Occipital lobe (tissue), 2 donors: ENCODE measurements around the gene ZCWPW1. TPM values are rescaled to one million over a fixed set of nuclear protein-coding genes. Genes with fewer than 3 reads are reported as not detected.

Experiments
- DNase-seq: peaks from one replicate; lab custom pipeline; 2025; lab: John Stamatoyannopoulos, UW
- total RNA-seq: library from RNA; depleted of rRNA; stranded (reverse); fragments of >200 nt; gene quantifications from one replicate; pipeline ENCODE4 v1.2.3, GENCODE V29; 2014

Gene ZCWPW1
- total RNA-seq, 1 donor from 2014 or later, result 4.2 TPM

DNA sequence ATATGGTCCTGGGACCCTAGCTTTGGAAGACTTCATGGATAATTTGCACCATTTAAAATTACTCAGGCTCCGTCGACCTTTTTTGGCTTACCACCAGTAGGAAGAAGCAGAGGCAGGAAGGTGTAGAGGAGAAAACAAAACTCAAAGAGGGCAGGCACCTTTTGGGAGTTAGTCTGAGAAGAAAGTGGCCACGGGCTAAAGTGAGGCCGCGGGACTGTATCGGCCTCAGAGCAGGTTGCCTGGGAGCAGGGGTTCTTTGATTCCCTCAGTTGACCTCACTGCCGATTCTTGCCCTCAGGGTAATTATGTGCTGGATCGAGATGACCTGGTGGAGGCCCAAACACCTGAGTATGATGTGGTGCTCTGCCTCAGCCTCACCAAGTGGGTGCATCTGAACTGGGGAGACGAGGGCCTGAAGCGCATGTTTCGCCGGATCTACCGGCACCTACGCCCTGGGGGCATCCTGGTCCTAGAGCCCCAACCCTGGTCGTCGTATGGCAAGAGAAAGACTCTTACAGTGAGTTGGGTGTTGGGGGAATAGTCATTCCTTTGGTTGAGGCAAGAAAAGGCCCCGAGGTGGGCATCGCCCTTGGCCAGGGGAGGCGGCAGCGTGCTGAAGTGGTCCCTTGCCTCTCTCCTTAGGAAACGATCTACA, 4.2 kb upstream of the ZCWPW1 start:
- DNase-seq, result no peak

DNA sequence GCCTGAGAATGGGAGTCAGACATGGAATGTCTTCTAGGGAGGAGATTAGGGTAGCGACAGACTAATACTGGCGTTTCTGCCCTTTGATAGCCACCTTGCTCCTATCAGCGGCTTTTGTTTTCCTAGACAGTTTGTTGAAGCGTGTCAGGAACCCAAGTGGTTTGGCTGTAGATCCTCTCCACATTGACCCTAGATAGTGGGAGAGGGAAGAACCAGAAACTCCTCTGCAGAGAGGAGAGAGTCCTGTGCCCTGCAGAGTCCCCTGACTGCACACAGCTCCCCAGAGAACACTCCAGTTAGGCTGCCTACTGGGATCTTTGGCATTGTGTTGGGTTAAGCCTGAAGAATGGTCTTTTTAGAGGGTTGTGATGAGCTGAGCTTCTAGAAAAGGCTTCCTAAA, 3.5 kb upstream of the ZCWPW1 start:
- no peak for DNase-seq

DNA sequence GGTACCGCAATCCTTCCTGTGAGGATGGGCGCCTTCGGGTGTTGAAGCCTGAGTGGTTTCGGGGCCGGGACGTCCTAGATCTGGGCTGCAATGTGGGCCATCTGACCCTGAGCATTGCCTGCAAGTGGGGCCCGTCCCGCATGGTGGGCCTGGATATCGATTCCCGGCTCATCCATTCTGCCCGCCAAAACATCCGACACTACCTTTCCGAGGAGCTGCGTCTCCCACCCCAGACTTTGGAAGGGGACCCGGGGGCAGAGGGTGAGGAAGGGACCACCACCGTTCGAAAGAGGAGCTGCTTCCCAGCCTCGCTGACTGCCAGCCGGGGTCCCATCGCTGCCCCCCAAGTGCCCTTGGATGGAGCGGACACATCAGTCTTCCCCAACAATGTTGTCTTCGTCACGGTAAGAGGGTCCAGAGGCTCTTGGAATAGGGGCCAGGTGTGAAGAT, 2.8 kb upstream of the ZCWPW1 start:
- no peak for DNase-seq

DNA sequence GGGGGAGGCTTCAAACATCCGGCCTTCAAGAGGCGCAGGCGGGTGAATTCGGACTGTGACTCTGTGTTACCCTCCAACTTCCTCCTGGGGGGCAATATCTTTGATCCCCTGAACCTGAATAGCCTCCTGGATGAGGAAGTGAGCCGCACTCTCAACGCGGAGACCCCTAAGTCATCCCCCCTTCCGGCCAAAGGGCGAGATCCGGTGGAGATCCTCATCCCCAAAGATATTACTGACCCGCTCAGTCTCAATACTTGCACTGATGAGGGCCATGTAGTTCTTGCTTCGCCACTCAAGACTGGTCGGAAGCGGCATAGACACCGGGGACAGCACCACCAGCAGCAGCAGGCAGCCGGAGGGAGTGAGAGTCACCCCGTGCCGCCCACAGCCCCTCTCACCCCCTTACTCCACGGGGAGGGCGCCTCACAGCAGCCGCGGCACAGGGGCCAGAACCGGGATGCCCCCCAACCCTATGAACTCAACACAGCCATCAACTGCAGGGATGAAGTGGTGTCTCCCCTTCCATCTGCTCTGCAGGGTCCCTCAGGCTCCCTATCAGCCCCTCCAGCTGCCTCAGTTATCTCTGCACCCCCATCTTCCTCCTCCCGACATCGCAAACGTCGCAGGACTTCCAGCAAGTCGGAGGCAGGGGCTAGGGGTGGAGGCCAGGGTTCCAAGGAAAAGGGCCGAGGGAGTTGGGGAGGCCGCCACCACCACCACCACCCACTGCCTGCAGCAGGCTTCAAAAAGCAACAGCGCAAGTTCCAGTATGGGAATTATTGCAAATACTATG, 2.2 kb upstream of the ZCWPW1 start:
- DNase-seq, result no peak

DNA sequence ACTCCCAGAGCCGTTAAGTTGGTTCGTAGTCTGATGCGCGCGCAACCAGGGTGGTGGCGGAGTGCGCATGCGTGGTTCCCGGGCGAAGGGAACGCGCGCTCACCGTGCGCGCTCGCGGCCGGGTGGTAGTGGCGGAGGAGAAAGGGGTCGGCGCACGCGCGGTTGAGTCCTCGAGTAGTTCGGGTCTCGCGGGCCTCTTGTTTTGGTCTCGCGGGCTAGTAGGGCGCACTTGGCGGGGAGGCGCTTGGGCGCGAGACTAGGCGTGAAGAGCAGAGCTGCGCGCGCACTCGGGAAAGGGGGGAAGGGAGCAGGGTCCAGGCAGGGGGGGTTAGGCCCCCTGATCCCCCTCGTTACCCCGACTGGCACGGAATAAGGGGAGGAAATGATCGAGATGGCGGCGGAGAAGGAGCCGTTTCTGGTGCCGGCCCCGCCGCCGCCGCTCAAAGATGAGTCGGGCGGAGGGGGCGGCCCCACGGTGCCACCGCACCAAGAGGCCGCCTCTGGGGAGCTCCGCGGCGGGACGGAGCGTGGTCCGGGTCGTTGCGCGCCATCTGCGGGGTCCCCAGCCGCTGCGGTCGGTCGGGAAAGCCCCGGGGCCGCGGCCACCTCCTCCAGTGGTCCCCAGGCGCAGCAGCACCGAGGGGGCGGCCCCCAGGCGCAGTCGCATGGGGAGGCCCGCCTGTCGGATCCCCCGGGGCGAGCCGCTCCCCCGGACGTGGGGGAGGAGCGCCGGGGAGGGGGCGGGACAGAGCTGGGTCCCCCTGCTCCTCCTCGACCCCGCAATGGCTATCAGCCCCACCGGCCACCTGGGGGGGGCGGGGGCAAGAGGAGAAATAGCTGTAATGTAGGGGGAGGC, 1.4 kb upstream of the ZCWPW1 start, which contains the start of gene MEPCE:
Gene MEPCE (plus strand): TSS at position 195 of the 856 bp plus-strand sequence. CDS start 188 bp downstream, at position 383.
- peak; percentile 85 for DNase-seq

DNA sequence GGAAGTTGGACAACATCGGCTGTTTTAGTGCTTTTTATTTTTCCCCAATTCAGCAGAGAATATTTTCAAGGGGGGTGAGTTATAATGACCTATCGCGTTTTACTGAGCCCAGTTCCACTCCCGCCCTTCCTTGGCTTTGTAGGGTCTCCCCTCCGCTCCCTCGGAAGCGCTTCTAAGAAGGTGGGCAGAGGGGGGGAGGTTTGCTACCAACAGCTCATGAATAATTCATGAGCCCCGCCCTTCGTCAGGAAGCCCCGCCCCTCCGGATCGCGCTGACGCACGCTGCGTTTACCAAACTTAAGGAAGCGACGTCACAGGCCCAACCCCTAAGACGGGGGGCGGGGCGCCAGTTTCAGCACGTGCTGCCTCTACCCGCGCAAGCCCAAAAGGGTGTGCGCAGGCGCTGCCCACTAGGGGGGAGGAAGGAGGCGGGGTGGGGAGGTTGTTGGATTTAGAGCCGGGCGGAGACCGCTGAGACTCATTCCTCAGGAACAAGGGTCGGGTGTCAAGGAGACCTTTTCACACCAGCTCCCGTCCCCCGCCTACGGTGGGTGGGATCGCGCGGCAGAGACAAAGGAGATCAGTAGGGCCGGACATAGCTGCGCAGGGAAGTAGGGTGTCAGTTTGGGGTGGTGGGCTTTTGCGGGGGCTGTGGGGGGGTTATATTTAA, 599 bp upstream of the ZCWPW1 start:
- DNase-seq, result peak; percentile 96

DNA sequence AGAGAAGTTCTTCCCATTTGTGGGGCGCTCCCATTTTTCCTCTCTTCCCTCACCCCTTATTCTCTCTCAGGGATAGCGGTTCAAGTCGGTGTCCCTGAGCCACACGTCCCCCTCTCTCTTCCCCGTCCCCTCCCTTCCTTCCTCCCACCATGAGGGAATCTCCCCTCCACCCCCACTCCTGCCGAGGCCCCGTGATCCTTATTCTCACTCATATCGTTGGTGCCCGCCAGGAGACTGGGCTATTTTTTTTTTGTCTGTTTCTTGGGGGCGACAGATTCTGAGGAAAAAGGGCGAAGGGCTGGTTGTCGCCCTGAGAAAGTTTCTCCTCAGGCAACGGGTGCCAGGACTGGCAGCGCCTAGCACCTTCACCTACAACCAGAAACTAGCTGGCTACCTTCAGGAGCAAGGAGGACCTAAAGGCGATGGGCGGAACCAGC, 723 bp downstream of the ZCWPW1 start:
- no peak for DNase-seq

DNA sequence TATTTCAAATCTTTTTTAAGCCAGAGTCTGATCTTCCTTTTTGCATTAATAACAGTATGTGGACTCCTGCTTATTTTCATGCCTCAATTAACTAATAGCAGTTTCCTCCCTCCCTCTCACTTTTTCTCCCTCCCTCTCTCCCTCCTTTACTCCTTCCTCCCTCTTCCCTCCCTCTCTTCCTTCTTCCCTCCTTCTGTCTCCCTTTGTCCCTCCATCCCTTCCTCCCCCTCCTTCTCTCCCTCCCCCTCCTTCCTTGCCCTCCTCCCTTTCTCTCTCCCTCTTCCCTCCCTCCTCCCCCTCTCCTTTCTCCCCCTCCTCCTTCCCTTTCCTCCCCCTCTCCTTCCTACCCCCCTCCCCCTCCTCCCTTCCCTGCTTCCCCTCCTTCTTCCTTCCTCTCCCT, 2.0 kb downstream of the ZCWPW1 start:
- DNase-seq, result no peak

DNA sequence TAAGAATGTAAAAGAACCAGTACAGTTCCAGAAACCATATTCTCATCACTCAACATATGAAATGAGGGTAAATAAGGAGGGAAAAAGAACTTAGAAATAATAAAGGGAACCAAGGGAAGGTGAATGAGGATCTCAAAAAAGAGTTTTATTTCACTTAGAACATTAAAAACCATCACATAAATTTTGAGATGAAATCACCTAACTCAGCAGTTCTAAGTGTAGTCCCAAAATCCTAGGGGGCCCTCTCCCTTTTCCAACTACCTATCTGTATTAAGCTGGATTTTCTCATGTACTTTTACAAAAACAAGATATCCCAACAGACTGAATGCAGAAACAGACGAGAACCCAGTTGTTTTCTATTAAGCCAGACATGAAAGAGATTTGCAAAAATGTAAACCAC, 3.2 kb downstream of the ZCWPW1 start:
- DNase-seq, result no peak

DNA sequence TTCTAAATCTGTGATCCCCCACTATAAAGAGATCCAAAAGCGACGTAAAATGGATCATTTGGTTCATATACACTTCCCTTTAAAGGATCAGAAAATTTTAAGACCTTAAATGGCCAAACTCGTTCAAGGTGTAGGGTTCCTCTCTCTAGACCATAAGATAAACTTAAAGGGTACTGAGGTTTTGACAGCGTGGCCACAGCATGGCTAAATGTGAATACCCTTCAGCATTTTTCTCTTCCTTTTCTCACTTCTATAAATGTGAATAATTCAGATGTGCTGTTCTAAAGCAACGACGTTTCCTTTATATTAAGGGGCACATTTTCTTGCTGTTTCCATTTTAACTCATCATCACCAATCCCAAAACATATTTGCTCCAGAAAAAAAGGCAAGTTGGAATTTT, 5.2 kb downstream of the ZCWPW1 start:
- no peak for DNase-seq

DNA sequence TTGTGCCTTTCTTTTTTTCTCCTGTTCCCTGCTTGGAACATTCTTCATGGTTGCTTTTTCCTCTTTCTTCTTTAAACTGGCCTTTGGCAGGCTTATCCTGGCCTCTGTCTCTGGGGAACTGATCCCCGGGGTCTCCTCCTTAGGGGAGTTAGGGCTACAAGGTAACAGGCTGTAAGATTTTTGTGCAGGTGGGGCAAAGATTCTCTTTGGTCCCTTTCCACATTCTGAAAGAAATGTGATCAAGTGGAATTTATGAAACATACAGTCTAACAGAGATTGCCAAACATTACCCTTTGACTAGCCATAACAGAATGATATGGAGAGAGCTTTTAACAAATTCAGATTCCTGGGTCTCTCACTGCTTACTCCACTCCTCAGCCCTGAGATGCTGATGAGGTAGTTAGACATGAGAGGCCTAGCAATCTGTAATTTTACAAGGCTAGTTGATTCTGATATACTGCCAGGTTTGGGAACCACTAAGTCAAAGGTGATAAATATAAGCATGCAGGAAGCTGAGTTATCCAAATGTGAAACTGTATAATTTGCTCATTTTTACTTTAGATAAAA, 8.8 kb downstream of the ZCWPW1 start:
- no peak for DNase-seq

DNA sequence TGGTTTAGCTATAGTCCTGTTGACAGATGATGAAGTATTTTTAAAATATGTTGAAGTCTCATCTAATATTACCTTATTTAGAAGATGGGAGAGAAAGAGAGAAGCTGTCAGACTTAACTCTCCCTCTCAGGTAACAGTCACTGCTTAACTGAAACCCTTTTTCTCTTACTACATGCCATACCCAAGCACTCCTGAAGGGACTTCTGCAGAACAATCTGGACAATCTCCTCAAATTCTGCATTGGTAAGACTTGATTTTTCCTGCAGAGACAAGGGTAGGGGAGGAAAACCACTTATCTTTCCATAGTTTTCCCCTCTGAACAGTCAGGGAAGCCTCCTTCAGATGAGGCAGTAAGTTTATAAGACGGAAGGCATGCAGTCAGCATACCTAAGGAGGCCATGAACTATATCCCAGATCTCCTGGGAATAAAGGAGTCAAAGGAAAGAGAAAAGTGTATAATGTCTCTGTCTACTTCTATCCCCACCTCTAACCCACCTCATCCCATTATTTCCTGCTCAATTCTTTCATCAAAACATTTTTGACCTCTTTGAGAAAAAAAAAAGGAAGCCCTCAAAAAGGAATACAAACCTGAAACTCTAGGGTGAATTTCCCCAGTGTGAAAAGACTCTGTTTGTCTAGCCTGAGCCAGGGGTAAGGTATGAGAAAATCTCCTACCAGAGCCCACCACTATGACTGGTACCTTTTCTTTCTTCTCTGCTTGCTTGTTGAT, 9.4 kb downstream of the ZCWPW1 start:
- no peak for DNase-seq

DNA sequence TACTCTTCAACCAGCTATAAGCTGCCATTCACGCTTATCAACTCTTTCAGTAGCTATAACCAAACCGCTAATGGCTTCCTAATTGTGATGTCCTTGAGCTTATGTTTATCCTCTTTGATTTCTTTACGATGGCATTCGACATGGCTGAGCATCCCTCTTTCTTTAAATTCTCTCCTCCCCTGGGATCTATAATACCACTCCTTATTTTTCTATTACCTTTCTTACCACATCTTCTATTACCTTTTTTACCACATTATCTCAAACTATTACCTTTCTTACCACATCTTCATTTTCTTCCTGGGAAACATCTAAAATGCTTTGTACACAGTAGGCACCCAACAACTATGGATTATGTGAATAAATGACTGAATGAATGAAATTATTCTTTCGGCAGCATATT, 13.1 kb downstream of the ZCWPW1 start:
- DNase-seq, result no peak

DNA sequence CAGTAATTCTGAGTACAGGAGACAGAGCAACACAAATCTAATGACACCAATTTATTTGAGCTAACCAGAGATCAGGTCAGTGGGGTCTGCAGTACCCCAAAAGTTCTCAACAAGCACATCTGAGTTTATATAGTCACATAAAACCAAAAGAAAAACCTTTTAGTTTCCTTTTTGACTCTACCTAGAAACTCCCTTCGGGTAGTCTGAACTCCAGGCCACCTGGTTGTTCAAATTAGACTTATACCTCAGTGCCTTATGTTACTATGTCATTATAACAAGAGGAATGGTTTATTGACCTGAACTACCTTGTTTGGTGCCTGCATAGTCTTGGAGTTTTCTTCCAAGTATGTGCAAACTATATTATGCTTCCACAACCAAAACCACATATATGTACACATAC, 14.6 kb downstream of the ZCWPW1 start:
- no peak for DNase-seq

DNA sequence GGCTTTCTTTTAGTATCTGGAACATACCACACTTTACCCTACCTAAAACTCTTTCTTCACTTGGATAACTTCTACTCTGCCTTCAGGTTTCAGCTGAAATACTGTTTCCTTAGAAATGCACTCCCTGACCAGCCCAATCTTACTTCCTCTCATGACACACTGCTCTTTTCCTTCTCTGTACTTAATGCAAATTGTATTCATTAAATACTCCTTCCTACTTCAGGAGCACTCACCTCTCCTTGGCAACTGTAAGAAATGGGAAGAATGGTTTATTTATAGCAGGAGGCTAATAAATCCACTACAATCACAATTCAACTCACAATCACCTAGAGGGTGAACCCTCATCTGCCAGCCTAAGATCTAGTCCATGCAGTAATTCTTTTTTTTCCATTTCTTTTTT, 15.2 kb downstream of the ZCWPW1 start:
- no peak for DNase-seq

DNA sequence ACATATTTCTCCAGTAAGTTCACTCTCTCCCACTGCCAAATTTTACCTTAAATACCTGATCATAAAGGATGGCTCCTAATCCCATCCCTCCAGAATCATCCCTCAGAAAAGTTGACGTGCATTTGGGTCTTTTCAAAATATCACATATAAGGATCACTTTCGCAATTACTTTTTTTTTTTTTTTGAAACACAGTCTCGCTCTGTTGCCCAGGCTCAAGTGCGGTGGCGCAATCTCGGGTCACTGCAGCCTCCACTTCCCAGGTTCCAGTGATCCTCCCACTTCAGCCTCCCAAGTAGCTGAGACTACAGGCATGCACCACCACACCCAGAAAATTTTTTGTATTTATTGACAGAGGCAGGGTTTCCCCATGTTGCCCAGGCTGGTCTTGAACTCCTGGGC, 17.4 kb downstream of the ZCWPW1 start:
- no peak for DNase-seq

DNA sequence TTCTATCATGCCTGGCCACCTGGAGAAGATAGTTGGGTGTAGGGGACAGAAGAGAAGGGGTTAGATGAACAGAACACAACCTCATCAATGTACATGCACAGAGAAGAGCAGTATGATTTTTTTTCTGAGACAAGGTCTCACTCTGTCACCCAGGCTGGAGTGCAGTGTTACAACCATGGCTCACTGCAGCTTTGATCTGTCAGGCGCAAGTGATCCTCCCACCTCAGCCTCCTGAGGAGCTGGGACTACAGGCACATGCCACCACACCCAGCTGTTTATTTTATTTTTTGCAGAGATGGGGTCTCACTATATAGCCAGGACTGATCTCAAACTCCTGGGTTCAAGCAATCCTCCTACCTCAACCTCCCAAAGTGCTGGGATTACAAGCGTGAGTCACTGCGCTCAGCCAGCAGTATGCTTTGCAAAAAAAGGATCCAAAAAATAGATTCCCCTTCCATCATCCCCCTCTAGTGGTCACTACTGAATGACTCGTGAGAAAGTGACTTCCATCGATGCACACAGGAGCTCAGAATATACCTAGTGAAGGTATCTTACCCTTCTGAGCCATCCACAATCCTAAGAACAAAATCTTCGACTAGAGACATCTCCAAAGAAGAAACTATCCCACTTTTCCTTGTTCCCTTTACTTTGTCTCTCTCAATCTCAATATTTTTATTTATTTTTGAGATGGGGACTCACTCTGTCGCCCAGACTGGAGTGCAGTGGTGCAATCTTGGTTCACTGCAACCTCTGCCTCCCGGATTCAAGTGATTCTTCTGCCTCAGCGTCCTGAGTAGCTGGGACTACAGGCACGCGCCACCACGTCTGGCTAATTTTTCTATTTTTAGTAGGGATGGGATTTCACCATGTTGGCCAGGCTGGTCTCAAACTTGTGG, 21.0 kb downstream of the ZCWPW1 start:
- no peak for DNase-seq

DNA sequence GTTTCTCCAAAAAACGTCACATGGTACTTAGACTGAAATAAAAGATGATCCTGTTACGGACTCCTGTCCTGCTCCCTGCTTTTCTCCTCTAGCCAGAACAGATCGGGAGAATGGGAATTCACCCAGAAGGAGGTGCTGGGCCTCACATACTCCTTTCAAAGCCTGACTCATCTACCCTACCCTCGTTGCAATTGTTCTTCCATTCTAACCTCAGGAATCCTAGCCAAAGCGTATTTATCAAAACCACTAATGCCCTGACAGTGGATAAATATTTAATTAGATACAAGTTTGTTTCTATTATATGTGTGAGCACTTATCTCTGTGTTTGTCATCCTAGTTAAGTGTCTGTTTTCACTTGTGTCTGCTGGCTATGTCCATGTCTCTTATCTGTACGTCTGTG, 21.7 kb downstream of the ZCWPW1 start:
- DNase-seq, result no peak

DNA sequence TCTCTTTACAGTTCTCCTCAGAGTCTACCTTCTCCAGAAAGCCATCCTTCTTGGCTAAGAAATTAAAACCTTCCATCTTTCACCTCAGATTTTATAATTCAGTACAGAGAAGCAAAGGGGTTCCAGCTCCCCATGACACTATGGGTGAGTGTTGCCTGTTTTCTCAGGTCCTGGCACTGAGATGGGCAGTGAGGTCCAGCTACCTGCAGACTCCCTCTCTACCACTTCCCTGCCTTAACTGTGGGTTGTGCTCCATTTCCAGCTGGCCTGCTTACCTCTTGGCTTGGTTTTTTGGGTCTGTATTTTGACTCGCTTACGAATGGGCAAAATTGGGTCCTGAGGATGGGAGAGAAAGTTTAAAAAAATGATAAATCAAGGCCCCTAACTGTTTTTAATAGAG, 26.3 kb downstream of the ZCWPW1 start:
- no peak for DNase-seq
